ENCODE data around the gene ZNF208.
"Not testable (repeated sequence)": the region's sequence is repeated elsewhere in the genome, so short reads cannot be mapped to it uniquely, and the experiment has no call there.

Gene ZNF208

DNA sequence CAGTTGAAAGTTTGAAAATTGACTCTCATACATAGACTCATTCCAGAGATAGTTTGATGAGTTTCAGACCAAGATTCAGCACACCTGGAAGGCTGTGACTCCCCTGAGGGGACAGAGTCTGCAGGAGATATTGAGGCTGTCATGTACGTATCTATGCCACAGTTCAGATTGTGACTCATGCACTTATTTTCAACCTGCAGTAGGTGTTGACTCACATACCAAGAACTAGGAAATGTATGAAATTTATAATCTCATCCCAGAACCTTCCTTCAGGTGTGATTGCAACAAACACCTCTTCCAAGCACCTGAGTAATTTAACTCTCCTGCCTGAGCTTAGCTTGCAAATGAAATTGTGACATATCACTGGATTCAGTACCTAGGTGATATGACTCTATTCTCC, 110.3 kb downstream of the ZNF208 start:
- CTCF ChIA-PET = no interaction called here
- POLR2A ChIA-PET = no interaction called here
- TF ChIP-seq, protein P1, sequence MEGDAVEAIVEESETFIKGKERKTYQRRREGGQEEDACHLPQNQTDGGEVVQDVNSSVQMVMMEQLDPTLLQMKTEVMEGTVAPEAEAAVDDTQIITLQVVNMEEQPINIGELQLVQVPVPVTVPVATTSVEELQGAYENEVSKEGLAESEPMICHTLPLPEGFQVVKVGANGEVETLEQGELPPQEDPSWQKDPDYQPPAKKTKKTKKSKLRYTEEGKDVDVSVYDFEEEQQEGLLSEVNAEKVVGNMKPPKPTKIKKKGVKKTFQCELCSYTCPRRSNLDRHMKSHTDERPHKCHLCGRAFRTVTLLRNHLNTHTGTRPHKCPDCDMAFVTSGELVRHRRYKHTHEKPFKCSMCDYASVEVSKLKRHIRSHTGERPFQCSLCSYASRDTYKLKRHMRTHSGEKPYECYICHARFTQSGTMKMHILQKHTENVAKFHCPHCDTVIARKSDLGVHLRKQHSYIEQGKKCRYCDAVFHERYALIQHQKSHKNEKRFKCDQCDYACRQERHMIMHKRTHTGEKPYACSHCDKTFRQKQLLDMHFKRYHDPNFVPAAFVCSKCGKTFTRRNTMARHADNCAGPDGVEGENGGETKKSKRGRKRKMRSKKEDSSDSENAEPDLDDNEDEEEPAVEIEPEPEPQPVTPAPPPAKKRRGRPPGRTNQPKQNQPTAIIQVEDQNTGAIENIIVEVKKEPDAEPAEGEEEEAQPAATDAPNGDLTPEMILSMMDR (IDR thresholded peaks at IDR 0.05; ENCODE audit: insufficient read depth, low read length, missing control alignments) = no peak
- H3K4me3 ChIP-seq (ENCODE audit: low read depth, low read length) = no peak overlapping the region
- DNase-seq (ENCODE audit: low read depth, low spot score) = no peak

DNA sequence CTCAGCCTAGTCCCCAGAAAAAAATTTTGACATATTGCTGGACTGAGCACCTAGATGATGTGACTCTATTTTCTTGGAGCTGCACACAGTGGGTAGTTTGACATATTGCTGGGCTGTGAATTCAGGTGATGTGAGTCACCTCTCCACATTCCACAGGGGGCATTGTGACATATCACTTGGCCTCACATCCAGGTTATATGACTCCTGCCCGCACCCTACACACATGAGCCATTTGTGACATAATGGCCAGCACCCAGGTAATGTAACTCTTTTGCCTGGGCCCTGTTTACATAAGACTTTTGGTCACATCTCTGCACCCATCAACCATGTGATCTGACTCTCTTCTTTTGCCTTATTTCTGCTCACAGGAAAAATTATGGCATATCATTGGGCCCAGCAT, 119.7 kb downstream of the ZNF208 start:
- H3K4me3 ChIP-seq (ENCODE audit: low read depth, low read length) = no peak overlapping the region
- TF ChIP-seq, protein P1 (IDR thresholded peaks at IDR 0.05; ENCODE audit: insufficient read depth, low read length, missing control alignments) = no peak
- no peak for DNase-seq (ENCODE audit: low read depth, low spot score)
- ChIA-PET CTCF (no interaction called here), POLR2A (no interaction called here)

DNA sequence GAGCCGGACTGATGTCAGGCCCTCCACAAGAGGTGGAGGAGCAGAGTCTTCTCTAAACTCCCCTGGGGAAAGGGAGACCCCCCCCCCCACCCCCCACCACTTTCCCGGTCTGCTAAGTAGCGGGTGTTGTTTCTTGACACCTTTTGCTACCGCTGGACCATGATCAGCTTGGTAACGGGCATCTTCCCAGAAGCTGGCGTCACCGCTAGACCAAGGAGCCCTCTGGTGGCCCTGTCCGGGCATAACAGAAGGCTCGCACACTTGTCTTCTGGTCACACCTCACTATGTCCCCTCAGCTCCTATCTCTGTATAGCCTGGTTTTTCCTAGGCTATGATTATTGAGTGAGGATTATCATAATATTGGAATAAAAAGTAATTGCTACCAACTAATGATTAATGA, 120.7 kb downstream of the ZNF208 start:
- DNase-seq (ENCODE audit: low read depth, low spot score); CTCF ChIA-PET; H3K4me3 ChIP-seq (ENCODE audit: low read depth, low read length); POLR2A ChIA-PET: not testable (repeated sequence)

DNA sequence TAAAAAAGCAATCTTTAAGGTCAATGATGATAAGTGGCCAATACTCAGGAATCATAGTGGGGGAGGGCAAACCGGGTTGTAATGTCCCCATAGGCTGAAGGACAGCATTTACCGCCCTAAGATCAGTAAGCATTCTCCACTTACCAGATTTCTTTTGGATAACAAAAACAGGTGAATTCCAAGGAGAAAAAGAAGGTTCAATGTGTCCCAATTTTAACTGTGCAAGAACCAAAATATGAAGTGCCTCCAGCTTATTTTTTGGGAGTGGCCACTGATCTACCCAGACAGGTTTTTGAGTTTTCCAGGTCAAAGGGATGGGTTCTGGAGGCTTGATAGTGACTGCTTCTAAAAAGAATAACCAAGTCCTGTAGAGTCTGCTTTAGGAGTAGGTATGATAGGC, 125.2 kb downstream of the ZNF208 start:
- POLR2A ChIA-PET; H3K4me3 ChIP-seq (ENCODE audit: low read depth, low read length); DNase-seq (ENCODE audit: low read depth, low spot score); CTCF ChIA-PET: not testable (repeated sequence)

DNA sequence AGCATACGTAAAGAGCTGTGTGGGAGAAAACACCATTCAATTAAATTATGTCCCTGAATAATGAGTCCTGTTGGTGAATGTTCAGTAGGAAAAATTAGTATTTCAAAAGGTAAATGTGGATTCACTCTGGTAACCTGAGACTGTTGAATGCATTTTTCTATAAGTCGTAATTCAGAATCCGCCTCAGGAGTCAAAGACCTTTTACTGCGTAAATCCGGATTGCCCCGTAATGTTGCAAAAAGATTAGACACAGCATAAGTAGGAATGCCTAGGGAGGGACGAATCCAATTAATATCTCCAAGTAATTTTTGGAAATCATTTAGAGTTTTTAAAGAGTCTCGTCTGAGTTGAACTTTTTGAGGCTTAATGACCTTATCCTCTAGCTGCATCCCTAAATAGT, 126.0 kb downstream of the ZNF208 start:
- CTCF ChIA-PET; POLR2A ChIA-PET; H3K4me3 ChIP-seq (ENCODE audit: low read depth, low read length); DNase-seq (ENCODE audit: low read depth, low spot score): not testable (repeated sequence)

DNA sequence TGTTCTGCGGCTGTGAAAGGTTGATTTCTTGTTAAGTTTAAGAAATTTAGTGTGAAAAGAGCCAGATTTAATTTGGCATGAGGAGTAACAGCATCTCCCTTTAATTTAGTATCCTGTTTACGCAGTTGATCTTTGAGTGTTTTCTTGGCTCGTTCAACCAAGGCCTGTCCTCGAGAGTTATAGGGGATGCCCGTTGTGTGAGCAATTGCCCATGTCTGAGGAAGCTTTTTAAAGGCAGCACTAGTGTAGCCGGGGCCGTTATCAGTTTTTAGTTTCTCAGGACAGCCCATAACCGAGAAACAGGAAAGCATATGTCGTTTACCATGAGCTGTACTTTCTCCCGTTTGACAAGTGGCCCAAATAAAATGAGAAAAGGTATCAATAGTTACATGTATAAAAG, 127.2 kb downstream of the ZNF208 start:
- TF ChIP-seq, protein P1 (IDR thresholded peaks at IDR 0.05; ENCODE audit: insufficient read depth, low read length, missing control alignments) = no peak
- no peak for DNase-seq (ENCODE audit: low read depth, low spot score)
- H3K4me3 ChIP-seq (ENCODE audit: low read depth, low read length) = no peak overlapping the region
- ChIA-PET CTCF (no interaction called here), POLR2A (no interaction called here)
